Brain microvascular endothelial cell (primary cell): ENCODE measurements around the gene SEC11A.
"Not testable (repeated sequence)": the region's sequence is repeated elsewhere in the genome, so short reads cannot be mapped to it uniquely, and the experiment has no call there.

Experiments
- DNase-seq: peaks from one replicate; pipeline ENCODE4 v3.0.0-alpha.2; 2020
- H3K27ac ChIP-seq: fragments of 250-450 bp; sonication (Bioruptor Pico); 2 replicates; pipeline ENCODE4 v1.5.1; 2020; ENCODE audit warnings: mild to moderate bottlenecking, moderate library complexity
- H3K27me3 ChIP-seq: fragments of 250-450 bp; sonication (Bioruptor Pico); replicated peaks from 2 replicates; pipeline ENCODE4 v1.5.1; 2020; ENCODE audit warnings: mild to moderate bottlenecking
- H3K36me3 ChIP-seq: fragments of 250-450 bp; sonication (Bioruptor Pico); replicated peaks from 2 replicates; pipeline ENCODE4 v1.5.1; 2020; ENCODE audit warnings: mild to moderate bottlenecking
- H3K4me3 ChIP-seq: 2 replicates; pipeline ENCODE4 v1.5.1; 2011; ENCODE audit warnings: low read depth, mild to moderate bottlenecking, control low read depth, low read length, moderate library complexity
- in situ Hi-C: cut with HindIII; loops from 2 replicates; pipeline ENCODE4 v1.10.0; 2017; ENCODE audit warnings: low sequenced_read_pairs, low pct_ligation_motif_present
- TF ChIP-seq, protein P1 (sequence below): IDR thresholded peaks from 2 replicates; pipeline ENCODE4 v1.5.1; 2011; ENCODE audit warnings: low read depth, mild to moderate bottlenecking, moderate library complexity, low read length, control low read depth, inconsistent platforms; ENCODE audit errors: missing control alignments

Gene SEC11A

DNA sequence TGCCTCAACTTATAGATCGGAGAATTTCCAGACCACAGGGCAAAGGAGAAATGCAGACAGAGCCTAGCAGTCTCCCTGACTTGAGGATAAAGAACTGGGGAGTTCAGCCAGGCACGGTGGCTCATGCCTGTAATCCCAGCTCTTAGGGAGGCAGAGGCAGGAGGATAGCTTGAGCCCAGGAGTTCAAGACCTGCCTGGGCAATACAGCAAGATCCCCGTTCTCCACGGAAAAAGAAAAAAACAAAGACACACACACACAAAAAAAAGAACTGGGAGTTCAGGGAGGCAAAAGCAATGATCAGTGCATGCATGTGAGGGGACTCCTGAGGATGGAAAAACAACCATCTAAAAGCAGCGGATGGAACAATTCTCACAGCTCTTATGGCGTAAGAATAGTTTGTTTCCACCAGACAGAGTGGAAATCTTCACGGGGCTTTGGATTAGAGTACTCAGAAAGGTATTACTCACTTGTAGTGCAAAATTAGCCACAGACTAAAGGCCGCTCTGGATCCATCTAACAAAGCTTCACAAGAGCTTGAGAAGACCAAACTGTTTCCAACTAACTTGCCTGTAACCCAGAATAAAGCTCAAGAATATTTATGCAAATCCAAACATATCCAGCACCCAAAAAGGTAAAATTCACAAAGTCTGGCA, 16.3 kb downstream of the SEC11A start:
- Histone ChIP-seq H3K36me3 (peaks cover 5% of the 10 kb centered on the region), H3K27ac (no peak overlapping the region), H3K27me3 (no peaks in the 10 kb centered on the region), H3K4me3 (no peak overlapping the region)
- no peak for DNase-seq
- in situ Hi-C loops = no loop called here
- TF ChIP-seq, protein P1, sequence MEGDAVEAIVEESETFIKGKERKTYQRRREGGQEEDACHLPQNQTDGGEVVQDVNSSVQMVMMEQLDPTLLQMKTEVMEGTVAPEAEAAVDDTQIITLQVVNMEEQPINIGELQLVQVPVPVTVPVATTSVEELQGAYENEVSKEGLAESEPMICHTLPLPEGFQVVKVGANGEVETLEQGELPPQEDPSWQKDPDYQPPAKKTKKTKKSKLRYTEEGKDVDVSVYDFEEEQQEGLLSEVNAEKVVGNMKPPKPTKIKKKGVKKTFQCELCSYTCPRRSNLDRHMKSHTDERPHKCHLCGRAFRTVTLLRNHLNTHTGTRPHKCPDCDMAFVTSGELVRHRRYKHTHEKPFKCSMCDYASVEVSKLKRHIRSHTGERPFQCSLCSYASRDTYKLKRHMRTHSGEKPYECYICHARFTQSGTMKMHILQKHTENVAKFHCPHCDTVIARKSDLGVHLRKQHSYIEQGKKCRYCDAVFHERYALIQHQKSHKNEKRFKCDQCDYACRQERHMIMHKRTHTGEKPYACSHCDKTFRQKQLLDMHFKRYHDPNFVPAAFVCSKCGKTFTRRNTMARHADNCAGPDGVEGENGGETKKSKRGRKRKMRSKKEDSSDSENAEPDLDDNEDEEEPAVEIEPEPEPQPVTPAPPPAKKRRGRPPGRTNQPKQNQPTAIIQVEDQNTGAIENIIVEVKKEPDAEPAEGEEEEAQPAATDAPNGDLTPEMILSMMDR = no peak

DNA sequence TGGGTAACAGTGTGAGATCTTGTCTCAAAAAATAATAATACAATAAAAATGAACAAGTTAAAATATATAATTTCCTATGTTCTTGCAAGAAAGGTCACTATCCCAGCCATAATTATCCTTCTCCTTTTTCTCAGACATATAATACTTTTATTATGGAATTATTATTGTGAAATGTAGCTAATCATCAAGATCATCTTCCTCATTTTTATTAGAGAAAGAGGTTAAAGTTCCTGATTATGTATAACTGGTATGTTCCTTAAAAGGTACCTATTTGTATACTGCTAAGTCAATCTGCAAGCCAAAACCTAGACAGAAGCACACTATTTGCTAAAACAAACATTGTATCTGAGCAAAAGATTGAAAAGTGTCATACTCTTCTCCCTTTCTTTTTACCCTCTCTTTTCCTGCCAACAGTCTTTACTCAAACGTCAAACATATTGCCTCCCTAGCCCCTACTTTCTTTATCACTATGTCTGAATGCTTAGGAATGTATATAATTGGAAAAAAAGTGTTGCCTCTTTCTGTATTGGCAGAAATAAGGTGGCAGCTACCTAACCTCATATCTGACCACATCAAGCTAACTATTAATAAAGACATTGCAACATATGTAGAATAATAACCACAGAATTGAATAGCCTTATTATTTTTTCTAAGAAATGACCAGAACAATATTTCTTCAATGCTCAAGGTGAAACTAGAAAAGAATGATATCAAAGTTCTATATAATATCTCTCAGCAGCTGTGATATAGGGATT, 18.5 kb downstream of the SEC11A start:
- in situ Hi-C loops = no loop called here
- DNase-seq = no peak
- no peak overlapping the region for H3K4me3 ChIP-seq
- TF ChIP-seq, protein P1 = no peak
- H3K36me3 ChIP-seq = no peaks in the 10 kb centered on the region
- no peaks in the 10 kb centered on the region for H3K27me3 ChIP-seq
- H3K27ac ChIP-seq = no peak overlapping the region

DNA sequence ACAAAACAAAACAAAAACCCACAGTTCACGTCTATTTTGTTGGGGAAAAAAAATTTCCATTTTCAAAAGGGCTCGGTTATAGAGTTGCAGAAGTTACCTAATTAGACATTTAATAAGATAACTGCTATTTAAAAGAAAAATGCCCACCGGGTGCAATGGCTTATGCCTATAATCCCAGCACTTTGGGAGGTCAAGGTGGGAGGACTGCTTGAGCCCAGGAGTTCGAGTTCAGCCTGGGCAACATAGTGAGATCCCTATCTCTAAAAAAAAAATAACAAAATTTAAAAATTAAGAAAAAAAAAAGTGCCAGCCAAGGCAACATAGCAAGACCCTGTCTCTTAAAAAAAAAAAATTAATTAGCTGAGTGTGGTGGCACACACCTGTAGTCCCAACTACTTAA, 19.2 kb downstream of the SEC11A start:
- H3K27ac ChIP-seq = no peak overlapping the region
- H3K36me3 ChIP-seq = no peaks in the 10 kb centered on the region

DNA sequence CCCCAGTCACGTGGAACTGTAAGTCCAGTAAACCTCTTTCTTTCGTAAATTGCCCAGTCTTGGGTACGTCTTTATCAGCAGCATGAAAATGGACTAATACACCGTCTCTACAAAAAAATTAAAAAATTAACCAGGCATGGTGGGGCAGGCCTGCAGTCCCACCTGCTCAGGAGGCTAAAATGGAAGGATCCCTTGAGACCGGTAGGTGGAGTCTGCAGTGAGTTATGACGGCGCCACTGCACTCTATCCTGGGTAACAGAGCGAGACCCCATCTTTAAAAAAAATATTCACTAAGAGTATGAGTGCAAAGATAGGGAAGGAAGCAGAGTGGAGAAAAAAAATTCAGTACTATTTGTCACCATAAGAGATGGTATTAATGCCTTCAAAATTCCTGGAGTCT, 25.6 kb downstream of the SEC11A start:
- Histone ChIP-seq H3K27me3 (no peaks in the 10 kb centered on the region), H3K27ac (no peak overlapping the region), H3K36me3 (peaks cover 7% of the 10 kb centered on the region), H3K4me3 (no peak overlapping the region)
- in situ Hi-C loops = no loop called here
- DNase-seq = no peak
- TF ChIP-seq, protein P1 = no peak

More for the DNA sequence above, 19.2 kb downstream of the SEC11A start:
- H3K27me3 ChIP-seq = no peaks in the 10 kb centered on the region
- no peak overlapping the region for H3K4me3 ChIP-seq
- TF ChIP-seq, protein P1 = no peak
- in situ Hi-C loops = no loop called here
- no peak for DNase-seq

DNA sequence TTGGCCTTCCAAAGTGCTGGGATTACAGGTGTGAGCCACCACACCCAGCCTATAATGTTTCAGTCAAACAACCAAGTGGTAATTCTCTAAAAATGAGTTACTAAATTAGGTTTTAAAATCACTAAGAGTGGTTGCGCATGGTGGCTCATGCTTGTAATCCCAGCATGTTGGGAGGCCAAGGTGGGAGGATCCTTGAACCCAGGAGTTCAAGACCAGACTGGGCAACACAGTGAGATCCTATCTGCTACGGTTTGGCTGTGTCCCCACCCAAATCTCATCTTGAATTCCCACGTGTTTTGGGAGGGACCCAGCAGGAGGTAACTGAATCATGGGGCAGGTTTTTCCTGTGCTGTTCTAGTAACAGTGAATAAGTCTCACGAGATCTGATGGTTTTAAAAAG, 26.1 kb downstream of the SEC11A start:
- H3K4me3 ChIP-seq = no peak overlapping the region
- TF ChIP-seq, protein P1 = no peak
- in situ Hi-C loops = no loop called here
- peaks cover 7% of the 10 kb centered on the region for H3K36me3 ChIP-seq
- no peak for DNase-seq
- H3K27ac ChIP-seq = no peak overlapping the region
- H3K27me3 ChIP-seq = no peaks in the 10 kb centered on the region

DNA sequence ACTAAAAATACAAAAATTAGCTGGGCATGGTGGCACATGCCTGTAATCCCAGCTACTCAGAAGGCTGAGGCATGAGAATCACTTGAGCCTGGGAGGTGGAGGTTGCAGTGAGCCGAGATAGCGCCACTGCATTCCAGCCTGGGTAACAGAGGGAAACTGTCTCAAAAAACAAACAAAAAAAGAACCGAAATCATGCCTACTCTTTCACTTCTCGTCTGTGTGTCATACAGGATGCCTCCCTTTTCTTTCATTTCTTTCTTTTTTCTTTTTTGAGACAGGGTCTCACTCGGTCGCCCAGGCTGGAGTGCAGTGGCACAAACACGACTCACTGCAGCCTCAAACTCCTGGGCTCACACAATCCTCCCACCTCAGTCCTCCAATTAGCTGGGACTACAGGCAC, 29.5 kb downstream of the SEC11A start:
- in situ Hi-C loops = not testable (repeated sequence)

More for the DNA sequence above, 29.5 kb downstream of the SEC11A start:
- H3K4me3 ChIP-seq, DNase-seq, H3K27me3 ChIP-seq: not testable (repeated sequence)
- H3K36me3 ChIP-seq = peaks cover 10% of the 10 kb centered on the region
- H3K27ac ChIP-seq = peak overlapping the region; percentile 95
